Ishikawa (cell line): ENCODE measurements around the gene CRTC3.

Source experiments
- CEBPB ChIP-seq: IDR thresholded peaks from 2 replicates; pipeline ENCODE4 v1.6.1; 2012
- CREB1 ChIP-seq: IDR thresholded peaks from 2 replicates; pipeline ENCODE4 v1.6.1; 2012; ENCODE audit warnings: low read depth
- EGR1 ChIP-seq: IDR thresholded peaks from 2 replicates; pipeline ENCODE4 v1.6.1; 2012
- EP300 ChIP-seq: IDR thresholded peaks from 2 replicates; pipeline ENCODE4 v1.6.1; 2012; ENCODE audit warnings: borderline replicate concordance
- FOXM1 ChIP-seq: IDR thresholded peaks from 2 replicates; pipeline ENCODE4 v1.6.1; 2012; ENCODE audit warnings: low read depth, borderline replicate concordance
- MAX ChIP-seq: IDR thresholded peaks from 2 replicates; pipeline ENCODE4 v1.6.1; 2012
- NFIC ChIP-seq: IDR thresholded peaks from 2 replicates; pipeline ENCODE4 v1.6.1; 2012
- RAD21 ChIP-seq: IDR thresholded peaks from 2 replicates; pipeline ENCODE4 v1.6.1; 2012; ENCODE audit warnings: low read depth
- REST ChIP-seq: IDR thresholded peaks from 2 replicates; pipeline ENCODE4 v1.6.1; 2012; ENCODE audit warnings: low read depth, mild to moderate bottlenecking
- TAF1 ChIP-seq: IDR thresholded peaks from 2 replicates; pipeline ENCODE4 v1.6.1; 2012; ENCODE audit warnings: low read depth, mild to moderate bottlenecking
- TCF12 ChIP-seq: IDR thresholded peaks from 2 replicates; pipeline ENCODE4 v1.6.1; 2012; ENCODE audit warnings: low read depth
- TEAD4 ChIP-seq: IDR thresholded peaks from 2 replicates; pipeline ENCODE4 v1.6.1; 2012
- USF1 ChIP-seq: IDR thresholded peaks from 2 replicates; pipeline ENCODE4 v1.6.1; 2012
- YY1 ChIP-seq: IDR thresholded peaks from 2 replicates; pipeline ENCODE4 v1.6.1; 2012; ENCODE audit warnings: low read depth
- ZBTB7A ChIP-seq: IDR thresholded peaks from 2 replicates; pipeline ENCODE4 v1.6.1; 2012; ENCODE audit warnings: low read depth

The CRTC3 gene

GRCh38 chr15:90535254-90535653, 5.5 kb downstream of the CRTC3 start:
- no peak for TF ChIP-seq RAD21
- TF ChIP-seq TAF1: no peak
- no peak for TF ChIP-seq ZBTB7A
- no peak for TF ChIP-seq FOXM1
- TF ChIP-seq YY1: no peak
- TF ChIP-seq EP300: no peak
- TF ChIP-seq EGR1: no peak
- TF ChIP-seq TCF12: no peak
- no peak for TF ChIP-seq USF1
- no peak for TF ChIP-seq CEBPB
- no peak for TF ChIP-seq NFIC
- TF ChIP-seq TEAD4: no peak
- TF ChIP-seq MAX: no peak
- TF ChIP-seq CREB1: no peak
- TF ChIP-seq REST: no peak

GRCh38 chr15:90539789-90540188, 10.1 kb downstream of the CRTC3 start:
- TF ChIP-seq TCF12 (no peak), CREB1 (no peak), EP300 (no peak), FOXM1 (no peak), RAD21 (no peak), CEBPB (no peak), TAF1 (no peak), MAX (no peak), EGR1 (no peak)

GRCh38 chr15:90540768-90541167, 11.0 kb downstream of the CRTC3 start:
- TF ChIP-seq USF1 (no peak), EGR1 (no peak)

- no peak for TF ChIP-seq CEBPB
- no peak for TF ChIP-seq TCF12
- TF ChIP-seq CREB1: no peak
- TF ChIP-seq MAX: no peak
- TF ChIP-seq YY1: no peak
- no peak for TF ChIP-seq NFIC
- no peak for TF ChIP-seq EGR1
- TF ChIP-seq RAD21: no peak
- no peak for TF ChIP-seq TEAD4
- TF ChIP-seq TAF1: no peak
- no peak for TF ChIP-seq REST
- no peak for TF ChIP-seq ZBTB7A
- no peak for TF ChIP-seq EP300
- no peak for TF ChIP-seq FOXM1
- TF ChIP-seq USF1: no peak
Observed at GRCh38 chr15:90545095-90545494, 15.4 kb downstream of the CRTC3 start.

GRCh38 chr15:90547540-90547939, 17.8 kb downstream of the CRTC3 start:
- TF ChIP-seq TEAD4: no peak
- TF ChIP-seq REST: no peak
- TF ChIP-seq CREB1: no peak
- TF ChIP-seq EGR1: no peak
- TF ChIP-seq TAF1: no peak
- TF ChIP-seq USF1: no peak
- no peak for TF ChIP-seq YY1
- no peak for TF ChIP-seq ZBTB7A
- TF ChIP-seq FOXM1: no peak
- TF ChIP-seq EP300: no peak
- no peak for TF ChIP-seq MAX
- TF ChIP-seq CEBPB: no peak
- TF ChIP-seq RAD21: no peak
- no peak for TF ChIP-seq TCF12
- TF ChIP-seq NFIC: no peak
